HL-60/S4 treated with phorbol 12-myristate 13-acetate at 8.2 ng/mL for 4 days and 3 days (cell line): Measurements from ENCODE around the gene XPR1.
"Not testable (repeated sequence)": the region's sequence is repeated elsewhere in the genome, so short reads cannot be mapped to it uniquely, and the experiment has no call there.

Experiments used
- in situ Hi-C: fragments of 300-500 bp; cut with MboI; formaldehyde crosslinking; loops from 2 replicates; pipeline ENCODE4 v1.15.0; 2022; ENCODE audit warnings: low sequenced_read_pairs

XPR1 gene

DNA sequence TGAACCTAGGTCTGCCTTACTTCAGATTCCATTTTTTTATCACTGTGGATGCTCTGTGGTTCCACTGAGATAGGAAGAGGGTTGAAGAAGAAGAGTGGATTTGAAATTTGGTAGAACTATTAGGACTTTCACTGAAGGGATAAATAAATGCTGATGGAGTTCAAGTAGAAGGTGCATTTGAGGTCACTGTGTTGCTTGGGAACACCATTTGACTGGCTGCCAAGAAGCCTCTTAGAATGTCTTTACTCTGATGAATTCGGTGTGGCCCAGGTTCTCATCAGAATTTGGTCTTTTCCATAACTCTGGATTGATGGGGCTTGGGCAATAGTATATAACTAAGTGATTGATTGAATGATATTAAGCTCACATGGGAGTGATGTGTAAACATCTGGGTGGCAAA is 11.9 kb downstream of the XPR1 start:
- in situ Hi-C loops: no loop called here

GRCh38 chr1:180644526-180645192 is 12.8 kb downstream of the XPR1 start:
- in situ Hi-C loops: no loop called here

GRCh38 chr1:180645261-180645660 is 13.4 kb downstream of the XPR1 start:
- in situ Hi-C loops: not testable (repeated sequence)

DNA sequence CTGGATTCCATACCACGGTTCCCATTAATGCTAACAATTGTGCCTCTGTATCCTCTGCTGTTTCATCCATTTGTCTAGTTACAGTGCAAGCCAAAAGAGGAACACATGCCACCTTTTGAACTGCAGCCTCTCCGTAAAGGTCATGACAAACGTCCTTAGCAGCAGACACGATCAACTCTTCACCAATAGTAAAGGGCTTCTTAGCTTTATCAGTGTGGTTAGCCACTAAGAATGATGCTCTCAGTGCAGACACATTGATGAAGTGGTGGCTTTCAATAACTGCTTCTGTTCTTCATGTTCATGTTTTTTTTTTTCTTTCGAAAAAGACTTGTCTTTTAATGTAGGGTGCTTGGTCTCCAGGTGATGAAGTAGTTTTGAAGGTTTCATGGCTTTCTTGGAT is 14.3 kb downstream of the XPR1 start:
- in situ Hi-C loops: no loop called here

DNA sequence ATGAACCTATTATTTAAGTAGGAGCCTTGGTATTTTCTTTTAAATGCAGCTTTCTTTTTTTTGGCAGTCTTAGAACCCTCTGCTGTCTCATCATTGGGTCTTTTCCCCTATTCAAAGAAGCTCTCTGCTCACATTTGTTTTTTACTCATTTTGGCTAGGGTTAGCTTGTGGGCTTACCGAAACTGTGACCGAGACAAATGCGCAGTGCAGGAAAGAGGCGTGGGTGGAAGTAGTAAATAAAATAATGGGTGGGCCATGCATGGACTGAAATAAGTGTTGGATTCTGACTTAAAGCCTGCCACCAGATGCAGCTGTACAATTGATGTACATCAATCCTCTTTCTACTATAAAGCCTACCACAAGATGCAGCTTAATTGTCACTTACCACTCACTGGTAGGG is 14.7 kb downstream of the XPR1 start:
- in situ Hi-C loops: no loop called here

DNA sequence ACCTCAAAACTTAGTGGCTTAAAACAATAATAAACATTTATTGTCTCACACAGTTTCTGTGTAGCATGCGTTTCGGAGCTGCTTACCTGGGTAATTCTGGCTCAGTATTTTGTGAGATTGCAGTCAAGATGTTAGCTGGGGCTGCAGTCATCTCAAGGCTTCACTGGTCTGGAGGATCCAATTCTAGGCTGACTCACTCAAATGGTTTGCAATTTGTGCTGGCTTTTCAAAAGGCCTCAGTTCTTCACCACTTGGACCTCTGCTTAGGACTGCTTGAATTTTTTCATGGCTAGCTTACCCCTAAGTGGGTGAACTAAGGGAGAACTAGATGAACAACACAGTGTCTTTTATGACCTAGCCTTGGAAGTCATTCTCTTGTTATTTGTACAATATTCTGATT is 21.0 kb downstream of the XPR1 start:
- in situ Hi-C loops: no loop called here

DNA sequence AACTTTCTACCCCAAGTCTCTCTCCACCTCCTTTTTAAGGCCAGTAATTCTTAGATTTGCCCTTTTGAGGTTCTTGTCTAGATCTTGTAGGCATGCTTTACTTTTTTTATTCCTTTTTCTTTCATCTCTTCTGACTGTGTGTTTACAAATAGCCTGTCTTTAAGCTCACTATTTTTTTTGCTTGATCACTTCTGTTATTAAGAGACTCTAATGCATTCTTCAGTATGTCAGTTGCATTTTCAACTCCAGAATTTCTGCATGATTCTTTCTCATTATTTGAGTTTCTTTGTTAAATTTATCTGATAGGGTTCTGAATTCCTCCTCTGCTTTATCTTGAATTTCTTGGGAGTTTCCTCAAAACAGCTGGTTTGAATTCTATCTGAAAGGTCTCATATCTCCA is 30.9 kb downstream of the XPR1 start:
- in situ Hi-C loops: no loop called here

DNA sequence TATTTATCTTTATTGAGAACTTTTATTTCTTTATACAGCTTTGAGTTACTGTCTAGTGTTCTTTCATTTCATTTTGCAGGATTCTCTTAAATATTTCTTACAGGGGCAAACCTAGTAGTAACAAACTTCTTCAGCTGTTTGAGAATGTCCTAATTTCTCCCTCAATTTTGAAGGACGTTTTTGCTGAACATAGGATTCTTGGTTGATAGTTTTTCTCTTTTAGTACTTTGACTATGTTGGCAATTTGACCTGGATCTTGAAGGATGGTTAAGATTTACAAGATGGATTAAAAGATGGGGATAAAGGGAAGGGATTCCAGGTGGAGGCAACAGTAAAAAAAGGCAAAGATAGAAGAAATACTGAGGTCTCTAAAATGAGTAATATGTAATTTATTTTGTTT is 38.9 kb downstream of the XPR1 start:
- in situ Hi-C loops: no loop called here

DNA sequence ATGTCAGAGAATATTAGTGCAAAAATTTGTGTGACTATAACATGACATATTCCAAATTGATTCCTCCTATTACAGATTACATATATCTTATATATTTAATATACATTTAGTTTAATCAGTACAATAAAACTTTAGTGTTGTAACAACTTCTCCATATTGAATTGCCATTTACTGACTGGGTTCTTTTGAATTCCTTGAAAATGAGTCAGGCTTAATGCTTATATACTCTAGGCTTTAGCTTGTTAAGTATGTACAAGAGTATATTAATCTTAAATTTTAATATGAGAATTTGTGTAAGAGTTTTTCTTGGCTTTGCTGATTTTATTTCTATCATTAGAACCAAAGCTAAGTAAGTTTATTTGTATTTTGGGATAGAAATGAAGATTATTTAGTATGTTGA is 40.3 kb downstream of the XPR1 start:
- in situ Hi-C loops: no loop called here

GRCh38 chr1:180672505-180672904 is 40.7 kb downstream of the XPR1 start:
- in situ Hi-C loops: no loop called here

- in situ Hi-C loops: no loop called here
Measured at GRCh38 chr1:180674603-180675530, 43.0 kb downstream of the XPR1 start.

DNA sequence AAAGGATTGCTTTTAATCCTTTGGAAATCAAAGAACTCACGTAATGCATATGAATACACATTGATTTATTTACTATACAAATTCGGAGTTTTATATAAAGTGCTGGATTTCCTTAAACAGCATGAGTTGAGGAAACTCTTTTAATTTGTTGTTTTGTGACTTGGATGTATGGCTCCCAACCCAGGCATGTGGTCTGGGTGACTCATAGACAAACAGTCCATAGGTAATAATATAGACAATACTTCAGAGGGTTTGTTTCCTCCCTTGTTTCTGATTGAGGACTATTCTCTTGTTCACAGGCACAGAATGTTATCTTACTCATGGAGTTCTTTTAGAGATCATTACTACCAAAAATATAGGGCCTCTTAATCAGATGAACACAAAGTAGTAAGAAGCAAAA is 43.8 kb downstream of the XPR1 start:
- in situ Hi-C loops: no loop called here

- in situ Hi-C loops: no loop called here
Measured at GRCh38 chr1:180680558-180681144, 48.8 kb downstream of the XPR1 start.

GRCh38 chr1:180683117-180683516 is 51.3 kb downstream of the XPR1 start:
- in situ Hi-C loops: not testable (repeated sequence)

DNA sequence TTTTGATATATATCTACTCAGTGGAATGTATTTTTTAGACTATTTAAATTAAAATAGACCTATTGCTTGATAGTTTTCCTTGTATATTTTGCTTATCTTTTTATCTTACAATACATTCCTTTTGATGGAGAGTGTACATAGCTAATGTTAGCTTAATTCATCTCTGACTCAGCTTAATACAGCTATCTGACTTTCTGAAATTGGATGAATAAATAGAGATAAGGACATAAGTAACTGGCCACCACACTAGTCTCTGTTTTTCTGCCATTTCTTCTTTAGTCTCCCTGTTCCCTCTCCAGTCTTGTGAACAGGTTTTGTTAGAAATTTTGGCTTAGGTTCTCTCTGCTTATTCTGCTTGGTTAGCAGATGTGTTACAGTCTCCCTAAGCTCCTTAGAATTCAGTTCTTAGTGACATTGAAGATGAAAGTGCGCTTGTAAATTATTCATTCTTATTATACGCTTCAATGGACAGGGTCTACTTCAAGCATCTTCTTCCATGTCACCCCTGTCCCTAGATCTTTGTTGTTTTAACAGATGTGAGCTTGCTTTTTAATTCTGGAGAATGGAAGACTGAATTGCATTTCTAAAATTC is 59.6 kb downstream of the XPR1 start:
- in situ Hi-C loops: no loop called here

DNA sequence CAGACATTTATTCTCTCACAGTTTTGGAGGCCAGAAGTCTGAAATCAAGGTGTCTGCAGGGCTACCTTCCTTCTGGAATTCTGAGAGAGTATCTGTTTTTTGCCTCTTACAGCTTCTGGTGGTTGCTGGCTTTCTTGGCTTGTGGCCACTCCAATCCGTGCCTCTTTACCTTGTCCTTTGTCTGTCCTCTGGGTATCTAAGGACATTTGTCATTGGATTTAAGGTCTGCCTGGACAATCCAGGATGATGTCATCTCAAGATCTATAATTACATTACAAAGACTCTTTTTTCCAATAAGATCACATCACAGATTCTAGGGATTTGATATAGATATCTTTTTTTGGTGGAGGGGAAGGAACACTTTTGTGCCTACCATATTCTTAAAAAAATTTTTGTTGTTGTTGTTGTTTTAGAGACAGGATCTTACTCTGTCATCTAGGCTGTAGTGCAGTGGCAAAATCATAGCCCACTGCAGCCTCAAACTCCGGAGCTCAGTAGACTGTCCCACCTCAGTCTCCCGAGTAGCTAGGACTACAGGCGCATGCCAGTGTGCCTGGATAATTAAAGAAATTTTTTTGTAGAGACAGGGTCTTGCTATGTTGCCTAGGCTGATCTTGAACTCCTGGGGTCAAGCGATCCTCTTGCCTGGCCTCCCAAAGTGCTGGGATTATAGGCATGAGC is 61.9 kb downstream of the XPR1 start:
- in situ Hi-C loops: no loop called here

DNA sequence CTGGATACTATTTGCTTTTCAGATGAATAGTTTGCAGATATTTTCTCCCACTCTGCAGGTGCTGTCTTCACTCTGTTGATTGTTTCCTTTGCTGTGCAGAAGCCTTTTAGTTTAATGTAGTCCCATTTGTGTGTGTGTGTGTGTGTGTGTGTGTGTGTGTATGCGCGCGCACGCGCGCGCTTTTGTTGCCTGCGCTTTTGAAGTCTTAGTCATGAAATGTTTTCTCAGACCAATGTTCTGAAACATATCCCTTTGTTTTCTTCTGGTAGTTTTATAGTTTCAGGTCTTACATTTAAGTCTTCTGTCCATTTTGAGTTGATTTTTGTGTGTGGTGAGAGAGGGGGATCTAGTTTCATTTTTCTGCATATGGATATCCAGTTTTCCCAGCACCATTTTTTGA is 63.5 kb downstream of the XPR1 start:
- in situ Hi-C loops: no loop called here

DNA sequence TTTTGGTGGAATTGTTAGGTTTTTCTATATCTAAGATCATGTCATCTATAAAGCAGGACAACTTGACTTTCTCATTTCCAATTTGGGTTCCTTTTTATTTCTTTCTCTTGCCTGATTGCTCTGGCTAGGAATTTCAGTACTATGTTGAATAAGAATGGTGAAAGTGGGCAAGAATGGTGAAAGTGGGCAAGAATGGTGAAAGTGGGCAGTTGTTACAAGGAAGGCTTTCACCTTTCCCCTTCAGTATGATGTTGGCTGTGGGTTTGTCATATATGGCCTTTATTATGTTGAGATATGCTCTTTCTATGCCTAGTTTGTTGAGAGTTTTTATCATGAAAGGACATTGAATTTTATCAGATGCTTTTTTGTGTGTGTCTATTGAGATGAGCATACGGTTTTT is 64.5 kb downstream of the XPR1 start:
- in situ Hi-C loops: no loop called here

DNA sequence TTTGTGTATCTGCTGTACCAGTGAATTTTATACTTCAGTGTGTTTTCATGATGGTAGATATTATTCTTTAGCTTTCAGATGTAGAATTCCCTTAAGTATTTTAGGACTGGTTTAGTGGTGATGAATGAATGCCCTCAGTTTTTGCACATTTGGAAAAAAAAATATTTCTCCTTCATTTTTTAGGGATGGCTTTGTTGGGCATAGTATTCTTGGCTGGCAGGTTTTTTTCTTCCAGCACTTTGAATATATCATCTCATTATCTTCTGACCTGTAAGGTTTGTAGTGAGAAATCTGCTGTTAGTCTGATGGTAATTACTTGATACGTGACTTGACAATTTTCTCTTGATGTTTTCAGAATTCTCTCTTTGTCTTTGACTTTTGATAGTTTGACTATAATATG is 66.8 kb downstream of the XPR1 start:
- in situ Hi-C loops: no loop called here

DNA sequence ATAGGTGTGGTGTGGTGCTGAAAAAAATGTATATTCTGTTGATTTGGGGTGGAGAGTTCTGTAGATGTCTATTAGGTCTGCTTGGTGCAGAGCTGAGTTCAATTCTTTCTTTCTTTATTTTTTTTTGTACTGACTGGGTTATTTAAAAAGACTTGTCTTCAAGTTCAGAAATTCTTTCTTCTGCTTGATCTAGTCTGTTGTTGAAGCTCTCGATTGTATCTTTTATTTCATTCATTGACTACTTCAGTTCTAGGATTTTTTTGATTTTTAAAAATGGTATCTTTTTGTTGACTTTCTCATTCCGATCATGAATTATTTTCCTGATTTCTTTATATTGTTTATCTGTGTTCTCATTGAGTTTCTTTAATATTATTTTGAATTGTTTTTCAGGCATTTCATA is 70.6 kb downstream of the XPR1 start:
- in situ Hi-C loops: not testable (repeated sequence)

DNA sequence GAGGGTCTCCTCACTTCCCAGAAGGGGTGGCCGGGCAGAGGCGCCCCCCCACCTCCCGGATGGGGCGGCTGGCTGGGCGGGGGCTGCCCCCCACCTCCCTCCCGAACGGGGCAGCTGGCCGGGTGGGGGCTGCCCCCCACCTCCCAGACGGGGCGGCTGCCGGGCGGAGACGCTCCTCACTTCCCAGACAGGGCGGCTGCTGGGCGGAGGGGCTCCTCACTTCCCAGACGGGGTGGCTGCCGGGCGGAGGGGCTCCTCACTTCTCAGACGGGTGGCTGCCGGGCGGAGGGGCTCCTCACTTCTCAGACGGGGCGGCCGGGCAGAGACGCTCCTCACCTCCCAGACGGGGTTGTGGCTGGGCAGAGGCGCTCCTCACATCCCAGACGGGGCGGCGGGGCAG is 78.9 kb downstream of the XPR1 start:
- in situ Hi-C loops: not testable (repeated sequence)
